OCI-LY1 (cell line): ENCODE data around the gene MLLT1.

Source experiments
- H2AFZ ChIP-seq: fragments of 200-600 bp; sonication (generic), shearing (Covaris generic); 2 replicates; pipeline ENCODE4 v1.6.0; 2014; ENCODE audit warnings: antibody characterized with exemption, mild to moderate bottlenecking, low read length
- H3F3A ChIP-seq: fragments of 200-600 bp; sonication (generic), shearing (Covaris generic); 2 replicates; pipeline ENCODE4 v1.6.0; 2014; ENCODE audit warnings: mild to moderate bottlenecking, antibody characterized with exemption, low read length, moderate library complexity; ENCODE audit not compliant: insufficient read depth
- H3K27ac ChIP-seq: fragments of 200-600 bp; sonication (generic); 2 replicates; pipeline ENCODE4 v1.5.1; 2014; ENCODE audit warnings: low read length, mixed run types, mild to moderate bottlenecking, low read depth; ENCODE audit not compliant: poor library complexity, severe bottlenecking
- H3K27me3 ChIP-seq: fragments of 200-600 bp; sonication (generic); 2 replicates; pipeline ENCODE4 v1.6.0; 2014; ENCODE audit warnings: antibody characterized with exemption, mild to moderate bottlenecking, low read length, moderate library complexity; ENCODE audit not compliant: insufficient read depth
- H3K36me3 ChIP-seq: fragments of 200-600 bp; sonication (generic); 2 replicates; pipeline ENCODE4 v1.6.1; 2014; ENCODE audit warnings: mild to moderate bottlenecking, antibody characterized with exemption, low read length, moderate library complexity, mixed read lengths; ENCODE audit not compliant: insufficient read depth
- H3K4me1 ChIP-seq: fragments of 200-600 bp; sonication (generic); 2 replicates; pipeline ENCODE4 v1.5.1; 2014; ENCODE audit warnings: mild to moderate bottlenecking, low read length, moderate library complexity; ENCODE audit not compliant: insufficient read depth, severe bottlenecking
- H3K4me2 ChIP-seq: fragments of 200-600 bp; sonication (generic), shearing (Covaris generic); 2 replicates; pipeline ENCODE4 v1.6.1; 2014; ENCODE audit warnings: low read length
- H3K4me3 ChIP-seq: fragments of 200-600 bp; sonication (generic); 2 replicates; pipeline ENCODE4 v1.5.1; 2014; ENCODE audit warnings: low read length, low read depth, mild to moderate bottlenecking, mixed read lengths; ENCODE audit not compliant: poor library complexity, severe bottlenecking
- H3K79me2 ChIP-seq: fragments of 200-600 bp; shearing (Covaris generic); 2 replicates; pipeline ENCODE4 v1.6.1; 2016; ENCODE audit warnings: mixed run types, low read length, mixed read lengths; ENCODE audit not compliant: insufficient read depth
- H3K9ac ChIP-seq: fragments of 200-600 bp; sonication (generic), shearing (Covaris generic); 2 replicates; pipeline ENCODE4 v1.6.1; 2014; ENCODE audit warnings: mild to moderate bottlenecking, low read length, mixed read lengths
- H3K9me2 ChIP-seq: fragments of 200-600 bp; sonication (generic), shearing (Covaris generic); 2 replicates; pipeline ENCODE4 v1.6.1; 2014; ENCODE audit warnings: low read depth, mild to moderate bottlenecking, low read length, mixed read lengths
- H3K9me3 ChIP-seq: fragments of 200-600 bp; shearing (Covaris generic); 2 replicates; pipeline ENCODE4 v1.6.1; 2014; ENCODE audit warnings: low read length, mixed read lengths
- H4K20me1 ChIP-seq: fragments of 200-600 bp; sonication (generic), shearing (Covaris generic); 2 replicates; pipeline ENCODE4 v1.6.0; 2016; ENCODE audit warnings: mild to moderate bottlenecking, low read length; ENCODE audit not compliant: insufficient read depth
- CTCF ChIP-seq: fragments of 200-600 bp; sonication (generic), shearing (Covaris generic); IDR thresholded peaks from 2 replicates; pipeline ENCODE4 v1.5.1; 2017; ENCODE audit warnings: mild to moderate bottlenecking, antibody characterized with exemption, low read length, moderate library complexity, mixed read lengths
- EZH2 ChIP-seq: fragments of 200-600 bp; sonication (generic), shearing (Covaris generic); IDR thresholded peaks from 2 replicates; pipeline ENCODE4 v1.8.0; 2017; ENCODE audit warnings: borderline replicate concordance, mixed run types, mild to moderate bottlenecking, antibody characterized with exemption, low read length, moderate library complexity, mixed read lengths

The MLLT1 gene

GRCh38 chr19:6226012-6226411 is 53.8 kb downstream of the MLLT1 start:
- Histone ChIP-seq H4K20me1 (no peaks in the 10 kb centered on the region), H3K4me3 (no peak overlapping the region), H2AFZ (no peak overlapping the region), H3K36me3 (peaks cover 48% of the 10 kb centered on the region), H3K79me2 (no peaks in the 10 kb centered on the region), H3K4me1 (no peaks in the 10 kb centered on the region), H3K9ac (no peak overlapping the region), H3K9me3 (no peaks in the 10 kb centered on the region), H3K4me2 (no peak overlapping the region), H3K9me2 (no peaks in the 10 kb centered on the region), H3K27ac (no peak overlapping the region), H3K27me3 (no peaks in the 10 kb centered on the region), H3F3A (no peaks in the 10 kb centered on the region)
- TF ChIP-seq CTCF: no peak
- no peak for TF ChIP-seq EZH2

GRCh38 chr19:6225232-6225865 is 54.4 kb downstream of the MLLT1 start:
- no peaks in the 10 kb centered on the region for H3K9me3 ChIP-seq
- no peak for TF ChIP-seq EZH2
- no peak for TF ChIP-seq CTCF
- H3K36me3 ChIP-seq: peaks cover 48% of the 10 kb centered on the region
- no peaks in the 10 kb centered on the region for H3K79me2 ChIP-seq
- no peaks in the 10 kb centered on the region for H3F3A ChIP-seq
- H3K9ac ChIP-seq: no peak overlapping the region
- H4K20me1 ChIP-seq: no peaks in the 10 kb centered on the region
- H3K9me2 ChIP-seq: no peaks in the 10 kb centered on the region
- H3K4me1 ChIP-seq: no peaks in the 10 kb centered on the region
- H3K27me3 ChIP-seq: no peaks in the 10 kb centered on the region
- no peak overlapping the region for H3K4me3 ChIP-seq
- no peak overlapping the region for H3K27ac ChIP-seq
- no peak overlapping the region for H2AFZ ChIP-seq
- H3K4me2 ChIP-seq: no peak overlapping the region

GRCh38 chr19:6224308-6224675 is 55.5 kb downstream of the MLLT1 start:
- no peak overlapping the region for H2AFZ ChIP-seq
- TF ChIP-seq CTCF (no peak), EZH2 (no peak)
- H3K79me2 ChIP-seq: no peaks in the 10 kb centered on the region
- no peaks in the 10 kb centered on the region for H4K20me1 ChIP-seq
- no peak overlapping the region for H3K27ac ChIP-seq
- no peaks in the 10 kb centered on the region for H3K4me1 ChIP-seq
- no peaks in the 10 kb centered on the region for H3K27me3 ChIP-seq
- no peaks in the 10 kb centered on the region for H3K9me3 ChIP-seq
- H3K4me2 ChIP-seq: no peak overlapping the region
- no peak overlapping the region for H3K9ac ChIP-seq
- no peak overlapping the region for H3K4me3 ChIP-seq
- H3K9me2 ChIP-seq: no peaks in the 10 kb centered on the region
- no peaks in the 10 kb centered on the region for H3F3A ChIP-seq
- peaks cover 48% of the 10 kb centered on the region for H3K36me3 ChIP-seq
